Erythroblast (primary cell): Measurements from ENCODE around the gene ZMPSTE24.

Source experiments
- GATA1 ChIP-seq: IDR thresholded peaks from 2 replicates; pipeline ENCODE4 v1.6.1; 2011; ENCODE audit warnings: low read depth, mild to moderate bottlenecking, control low read depth, low read length, moderate library complexity
- POLR2A ChIP-seq: IDR thresholded peaks from 2 replicates; pipeline ENCODE4 v1.6.1; 2011; ENCODE audit warnings: mild to moderate bottlenecking, low read length

DNA sequence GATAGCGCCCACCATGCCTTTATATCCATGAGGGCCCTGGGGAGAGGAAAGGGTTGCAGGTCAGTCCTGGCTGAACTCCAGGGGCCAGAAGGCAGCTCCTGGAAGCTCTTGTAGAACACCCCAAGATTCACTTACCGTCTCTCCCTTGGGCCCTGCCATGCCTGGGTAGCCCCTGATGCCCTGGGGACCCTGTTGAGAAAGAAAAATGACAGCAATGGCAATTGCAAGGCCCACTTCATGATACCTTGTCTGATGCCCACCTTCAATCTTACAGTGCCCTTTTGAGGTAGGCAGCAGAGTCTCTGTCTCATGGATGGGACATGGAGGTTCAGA lies 52.1 kb downstream of the ZMPSTE24 start:
- no peak for TF ChIP-seq POLR2A
- TF ChIP-seq GATA1: no peak
